Measurements from ENCODE around the gene HAGH. TPM values are rescaled to one million over a fixed set of nuclear protein-coding genes. Genes with fewer than 3 reads are reported as not detected.

Gene HAGH
- total RNA-seq, 1 donor from 2014 or later, result 31.1 TPM

GRCh38 chr16:1773703-1774447 lies 52.8 kb downstream of the HAGH start:
- no peak for DNase-seq

- peak; percentile 57 for DNase-seq
Observed at GRCh38 chr16:1772908-1773702, 53.5 kb downstream of the HAGH start, which contains the start of gene MRPS34. TSS of gene MRPS34 (minus strand) at chr16:1773134. CDS start at chr16:1773119, 15 bp downstream.

GRCh38 chr16:1772362-1772907 lies 54.2 kb downstream of the HAGH start, which contains the start of gene EME2:
TSS of gene EME2 (plus strand) at chr16:1772810. CDS start at chr16:1773228, 418 bp downstream.
- DNase-seq, result no peak

- DNase-seq, result peak; percentile 23
Observed at GRCh38 chr16:1771864-1772361, 54.7 kb downstream of the HAGH start.

- DNase-seq, result no peak
Observed at GRCh38 chr16:1771188-1771863, 55.3 kb downstream of the HAGH start, which contains the start of gene NME3. TSS of gene NME3 (minus strand) at chr16:1771543. CDS start at chr16:1771534, 9 bp downstream.

GRCh38 chr16:1770328-1771187 lies 56.1 kb downstream of the HAGH start:
- no peak for DNase-seq

GRCh38 chr16:1769402-1770300 lies 57.0 kb downstream of the HAGH start:
- DNase-seq, result no peak

GRCh38 chr16:1768767-1769401 lies 57.7 kb downstream of the HAGH start:
- DNase-seq, result no peak

GRCh38 chr16:1768061-1768766 lies 58.4 kb downstream of the HAGH start:
- DNase-seq, result no peak

- DNase-seq, result no peak
Observed at GRCh38 chr16:1767116-1767994, 59.3 kb downstream of the HAGH start.

- DNase-seq, result no peak
Observed at GRCh38 chr16:1766701-1767100, 59.9 kb downstream of the HAGH start.

GRCh38 chr16:1766231-1766630 lies 60.4 kb downstream of the HAGH start:
- no peak for DNase-seq

- no peak for DNase-seq
Observed at GRCh38 chr16:1765826-1766225, 60.8 kb downstream of the HAGH start.

- no peak for DNase-seq
Observed at GRCh38 chr16:1764971-1765370, 61.7 kb downstream of the HAGH start.

GRCh38 chr16:1763521-1764511 lies 62.8 kb downstream of the HAGH start:
- no peak for DNase-seq

GRCh38 chr16:1762879-1763520 lies 63.6 kb downstream of the HAGH start:
- no peak for DNase-seq

Data from skin of body (tissue), 2 donors.